DND-41 (cell line): ENCODE results near the gene SLC66A2.

Experiments used
- ATAC-seq: fragments of 200-7000 bp; cut with Tn5 transposase; 3 replicates; pipeline ENCODE4 v1.9.1; 2021; ENCODE audit warnings: low read depth; ENCODE audit not compliant: insufficient read depth
- DNase-seq: peaks from one replicate; pipeline ENCODE4 v3.0.0-alpha.2; 2020
- H2AFZ ChIP-seq: 2 replicates; pipeline ENCODE4 v1.6.0; 2012; ENCODE audit warnings: low read depth, low read length
- H3K27ac ChIP-seq: 2 replicates; pipeline ENCODE4 v1.5.1; 2012; ENCODE audit warnings: low read length, inconsistent platforms
- H3K27me3 ChIP-seq: fragments of 200-600 bp; sonication (generic); 2 replicates; pipeline ENCODE4 v1.6.0; 2012; ENCODE audit warnings: low read length, mild to moderate bottlenecking, inconsistent platforms; ENCODE audit not compliant: insufficient read depth, poor library complexity
- H3K36me3 ChIP-seq: 2 replicates; pipeline ENCODE4 v1.5.1; 2012; ENCODE audit warnings: low read length, inconsistent platforms; ENCODE audit not compliant: insufficient read depth
- H3K4me1 ChIP-seq: 2 replicates; pipeline ENCODE4 v1.5.1; 2012; ENCODE audit warnings: mild to moderate bottlenecking, low read length; ENCODE audit not compliant: insufficient read depth
- H3K4me2 ChIP-seq: 2 replicates; pipeline ENCODE4 v1.6.0; 2012; ENCODE audit warnings: mild to moderate bottlenecking, moderate library complexity, low read length, inconsistent platforms; ENCODE audit not compliant: insufficient read depth
- H3K4me3 ChIP-seq, 2 experiments: fragments of 200-600 bp in 1 of 2; shearing (Covaris generic) in 1 of 2; 2 replicates each; pipeline ENCODE4 v1.5.1; 2012 to 2016; ENCODE audit warnings: inconsistent platforms in 2 of 2, low read length in 2 of 2, mild to moderate bottlenecking in 2 of 2, low read depth in 1 of 2, moderate library complexity in 1 of 2
- H3K79me2 ChIP-seq: 2 replicates; pipeline ENCODE4 v1.6.0; 2012; ENCODE audit warnings: low read length, inconsistent platforms; ENCODE audit not compliant: insufficient read depth
- H3K9ac ChIP-seq: 2 replicates; pipeline ENCODE4 v1.6.0; 2012; ENCODE audit warnings: low read depth, mild to moderate bottlenecking, inconsistent platforms, low read length, moderate library complexity
- H3K9me3 ChIP-seq: 2 replicates; pipeline ENCODE4 v1.5.1; 2012; ENCODE audit warnings: low read length, moderate library complexity, mild to moderate bottlenecking, inconsistent platforms; ENCODE audit not compliant: insufficient read depth, severe bottlenecking
- H4K20me1 ChIP-seq: 2 replicates; pipeline ENCODE4 v1.6.0; 2012; ENCODE audit warnings: low read length; ENCODE audit not compliant: insufficient read depth
- EZH2 ChIP-seq: IDR thresholded peaks from 3 replicates; pipeline ENCODE4 v1.6.1; 2012; ENCODE audit warnings: borderline replicate concordance, low read depth, mild to moderate bottlenecking, moderate library complexity, low read length, inconsistent platforms; ENCODE audit not compliant: severe bottlenecking
- TF ChIP-seq, protein P1 (sequence below): IDR thresholded peaks from 2 replicates; pipeline ENCODE4 v1.5.1; 2012; ENCODE audit warnings: borderline replicate concordance, low read length, moderate library complexity, mild to moderate bottlenecking; ENCODE audit not compliant: poor library complexity, severe bottlenecking; ENCODE audit errors: extremely low read depth

Gene SLC66A2

DNA sequence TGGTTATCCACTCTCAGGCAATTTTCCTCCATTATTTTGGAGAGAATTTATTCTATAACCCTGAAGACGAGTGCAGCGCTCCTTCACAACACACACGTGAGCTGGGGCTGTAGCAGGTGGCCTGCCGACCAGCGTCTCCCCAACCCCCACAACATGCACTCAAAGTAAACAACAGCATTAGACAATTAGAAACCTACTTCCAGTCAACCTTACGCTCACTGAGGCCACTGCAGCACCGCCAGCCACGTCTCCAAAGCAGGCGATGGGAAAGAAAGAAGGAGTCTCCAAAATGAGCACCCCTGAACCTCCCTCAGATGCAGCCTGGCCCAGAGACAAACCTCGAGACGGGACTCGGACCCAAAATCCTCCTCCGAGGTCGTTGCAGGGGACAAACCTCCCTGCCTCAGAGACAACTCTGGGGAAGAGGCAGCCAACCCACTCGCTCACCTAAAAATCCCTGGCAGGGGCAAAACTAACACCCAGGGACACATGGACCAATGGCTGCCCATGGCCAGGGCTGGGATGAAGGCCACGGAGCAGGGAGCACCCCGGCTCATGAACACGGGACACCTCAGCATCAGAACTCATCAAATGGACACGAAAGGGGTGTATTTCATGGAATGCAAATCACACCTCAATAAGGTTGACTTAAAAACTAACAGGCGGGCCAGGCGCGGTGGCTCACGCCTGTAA lies 2.6 kb downstream of the SLC66A2 start:
- Histone ChIP-seq H3K36me3 (peaks cover 35% of the 10 kb centered on the region), H3K4me1 (peaks cover 45% of the 10 kb centered on the region), H3K4me3 (0 out of 4 replicates have a peak overlapping the region, but pooled peaks of 1 of the 2 experiments have one; percentile 96), H3K9ac (peak overlapping the region; percentile 71; the same call in 1 of the 2 replicates), H4K20me1 (peaks cover 56% of the 10 kb centered on the region), H2AFZ (no peak overlapping the region), H3K27me3 (no peaks in the 10 kb centered on the region), H3K4me2 (peak overlapping the region; percentile 100), H3K27ac (0 out of 2 replicates have a peak overlapping the region, but pooled peaks have one; percentile 11), H3K79me2 (peaks cover 70% of the 10 kb centered on the region), H3K9me3 (no peaks in the 10 kb centered on the region)
- TF ChIP-seq EZH2: no peak
- TF ChIP-seq, protein P1, sequence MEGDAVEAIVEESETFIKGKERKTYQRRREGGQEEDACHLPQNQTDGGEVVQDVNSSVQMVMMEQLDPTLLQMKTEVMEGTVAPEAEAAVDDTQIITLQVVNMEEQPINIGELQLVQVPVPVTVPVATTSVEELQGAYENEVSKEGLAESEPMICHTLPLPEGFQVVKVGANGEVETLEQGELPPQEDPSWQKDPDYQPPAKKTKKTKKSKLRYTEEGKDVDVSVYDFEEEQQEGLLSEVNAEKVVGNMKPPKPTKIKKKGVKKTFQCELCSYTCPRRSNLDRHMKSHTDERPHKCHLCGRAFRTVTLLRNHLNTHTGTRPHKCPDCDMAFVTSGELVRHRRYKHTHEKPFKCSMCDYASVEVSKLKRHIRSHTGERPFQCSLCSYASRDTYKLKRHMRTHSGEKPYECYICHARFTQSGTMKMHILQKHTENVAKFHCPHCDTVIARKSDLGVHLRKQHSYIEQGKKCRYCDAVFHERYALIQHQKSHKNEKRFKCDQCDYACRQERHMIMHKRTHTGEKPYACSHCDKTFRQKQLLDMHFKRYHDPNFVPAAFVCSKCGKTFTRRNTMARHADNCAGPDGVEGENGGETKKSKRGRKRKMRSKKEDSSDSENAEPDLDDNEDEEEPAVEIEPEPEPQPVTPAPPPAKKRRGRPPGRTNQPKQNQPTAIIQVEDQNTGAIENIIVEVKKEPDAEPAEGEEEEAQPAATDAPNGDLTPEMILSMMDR: no peak
- DNase-seq (no peak), ATAC-seq (no peak)

DNA sequence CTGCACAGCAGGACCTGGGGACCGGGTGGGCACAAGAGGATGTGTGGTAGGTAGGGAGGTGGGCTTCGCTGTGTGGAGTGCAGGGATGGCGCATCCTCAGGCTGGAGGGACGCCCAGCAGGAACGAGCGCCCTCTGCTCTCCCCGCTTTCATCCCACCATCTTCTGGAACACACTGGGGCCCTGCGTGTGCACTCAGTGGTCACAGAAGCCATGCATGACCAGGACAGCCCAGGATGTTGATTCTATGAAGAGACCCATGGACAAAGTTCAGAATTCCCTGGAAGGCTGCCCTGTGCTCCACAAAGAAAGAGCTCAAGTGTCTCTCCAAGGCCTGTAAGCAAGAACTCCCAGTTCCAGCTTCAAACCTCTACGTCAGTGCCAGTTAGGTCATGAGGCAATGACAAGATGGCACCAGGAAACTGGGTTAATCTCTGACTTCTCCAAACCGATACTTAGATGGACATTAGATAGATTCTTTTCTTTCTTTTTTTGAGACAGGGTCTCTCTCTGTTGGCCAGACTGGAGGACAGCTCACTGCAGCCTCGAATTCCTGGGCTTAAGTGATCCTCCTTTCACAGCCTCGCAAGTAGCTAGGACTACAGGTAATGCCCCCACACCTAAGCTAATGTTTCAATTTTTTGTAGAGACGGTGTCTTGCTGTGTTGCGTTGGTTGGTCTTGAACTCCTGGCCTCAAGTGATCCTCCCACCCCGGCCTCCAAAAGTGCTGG lies 3.4 kb downstream of the SLC66A2 start:
- peaks cover 72% of the 10 kb centered on the region for H3K79me2 ChIP-seq
- ATAC-seq: no peak
- H3K27me3 ChIP-seq: no peaks in the 10 kb centered on the region
- no peaks in the 10 kb centered on the region for H3K9me3 ChIP-seq
- H4K20me1 ChIP-seq: peaks cover 64% of the 10 kb centered on the region
- no peak overlapping the region for H3K27ac ChIP-seq
- TF ChIP-seq, protein P1: no peak
- no peak for TF ChIP-seq EZH2
- peaks cover 45% of the 10 kb centered on the region for H3K4me1 ChIP-seq
- no peak for DNase-seq
- peak overlapping the region; percentile 20; the same call in 1 of the 2 replicates for H3K4me2 ChIP-seq
- no peak overlapping the region for H3K9ac ChIP-seq
- peaks cover 43% of the 10 kb centered on the region for H3K36me3 ChIP-seq
- H2AFZ ChIP-seq: no peak overlapping the region
- no peak overlapping the region for H3K4me3 ChIP-seq

DNA sequence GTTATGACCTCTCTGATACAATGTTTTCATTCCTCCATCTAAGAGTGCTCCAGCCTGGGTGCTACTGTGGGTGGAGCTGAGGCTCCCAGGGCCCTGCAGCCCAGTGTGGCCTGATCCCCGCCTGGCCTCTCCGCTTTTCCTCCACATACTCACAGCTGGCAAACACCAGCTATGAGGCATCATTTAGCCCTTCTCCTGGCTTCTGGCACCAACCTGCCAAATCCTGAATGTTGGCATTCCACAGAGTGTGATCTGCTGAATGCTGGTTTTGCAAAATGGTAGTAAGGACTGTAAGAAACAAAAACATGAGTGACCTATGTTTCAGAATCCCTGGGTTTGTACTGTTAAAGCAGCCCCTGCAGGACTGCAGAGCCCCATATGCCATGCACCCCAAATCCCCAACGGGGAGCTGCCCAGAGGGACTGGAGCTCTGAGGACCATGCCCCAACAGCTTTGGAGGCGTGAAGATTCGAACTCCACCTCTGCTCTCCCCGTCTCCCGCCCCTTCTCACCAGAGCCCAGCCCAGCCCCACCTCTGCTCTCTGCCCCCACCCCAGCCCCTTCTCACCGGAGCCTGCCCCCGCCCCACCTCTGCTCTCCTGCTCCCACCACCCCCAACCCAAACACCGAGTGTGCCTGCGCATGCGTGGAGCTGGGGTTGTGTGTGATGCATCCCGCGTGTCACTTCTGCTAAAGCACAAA lies 4.2 kb downstream of the SLC66A2 start:
- Histone ChIP-seq H3K9ac (no peak overlapping the region), H2AFZ (no peak overlapping the region), H4K20me1 (peaks cover 68% of the 10 kb centered on the region), H3K4me3 (no peak overlapping the region), H3K36me3 (peaks cover 51% of the 10 kb centered on the region), H3K9me3 (no peaks in the 10 kb centered on the region), H3K79me2 (peaks cover 80% of the 10 kb centered on the region), H3K4me2 (0 out of 2 replicates have a peak overlapping the region, but pooled peaks have one; percentile 20), H3K27ac (no peak overlapping the region), H3K27me3 (no peaks in the 10 kb centered on the region), H3K4me1 (peaks cover 44% of the 10 kb centered on the region)
- no peak for DNase-seq
- TF ChIP-seq EZH2: no peak
- TF ChIP-seq, protein P1: no peak
- ATAC-seq: no peak
